ENCODE measurements around the gene DTNBP1. TPM values are rescaled to one million over a fixed set of nuclear protein-coding genes. Genes with fewer than 3 reads are reported as not detected.

Gene DTNBP1
- total and polyA plus RNA-seq, 7 experiments from 2014 or later = 19.8 to 40.0 (median 27.4) TPM

DNA sequence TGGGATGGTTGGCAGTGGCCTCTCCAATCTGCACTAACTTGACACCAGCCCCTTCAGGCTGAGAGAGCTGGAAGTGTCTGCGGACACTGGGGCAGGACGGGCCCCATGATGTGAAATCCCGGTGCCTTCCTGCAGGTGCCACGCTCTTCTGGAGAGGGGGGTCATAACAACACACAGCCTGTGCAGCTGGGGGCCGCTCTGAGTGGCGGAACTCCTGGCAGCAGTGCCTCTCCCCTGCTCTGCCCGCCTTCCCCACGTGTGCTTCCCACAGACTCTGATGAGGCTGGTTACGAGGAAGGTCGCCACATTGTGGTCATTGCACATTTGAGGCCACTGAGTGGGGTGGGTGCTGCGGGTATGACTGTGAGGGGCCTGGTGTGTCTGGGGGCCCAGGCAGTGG is 145.2 kb downstream of the DTNBP1 start:
- no peaks in the 10 kb centered on the region for H3K27me3 Mint-ChIP-seq
- peak overlapping the region in 1 of 9 donors; percentile 21 for H3K27ac Mint-ChIP-seq
- Histone ChIP-seq H3K4me1 (ENCODE audit: control insufficient read depth in 2 of 2, insufficient read depth in 2 of 2, low read length in 2 of 2) (no peaks in the 10 kb centered on the region), H3K4me3 (ENCODE audit: low read length) (no peak overlapping the region), H3K36me3 (ENCODE audit: control insufficient read depth in 2 of 3, insufficient read depth in 3 of 3, low read length in 3 of 3) (peaks cover 0 to 87% (median 11%) of the 10 kb centered on the region in 3 experiments), H3K9me3 (ENCODE audit: control insufficient read depth in 2 of 3, low read length in 3 of 3) (no peaks in the 10 kb centered on the region), H3K27me3 (ENCODE audit: control insufficient read depth in 2 of 2, insufficient read depth in 2 of 2, low read length in 2 of 2) (no peaks in the 10 kb centered on the region), H3K27ac (ENCODE audit: low read depth, low read length) (no peak overlapping the region)
- peaks cover 0 to 4% (median 0%) of the 10 kb centered on the region in 11 donors for H3K9me3 Mint-ChIP-seq
- ATAC-seq = no peak
- ChIA-PET POLR2A (no interaction called here), CTCF (no interaction called here)
- H3K36me3 Mint-ChIP-seq = peaks cover 13 to 77% (median 33%) of the 10 kb centered on the region in 5 donors
- DNase-seq = no peak
- intact Hi-C loops (cut with micrococcal nuclease) = no loop called here
- H3K4me3 Mint-ChIP-seq = no peak overlapping the region
- peaks cover 0 to 21% (median 12%) of the 10 kb centered on the region in 7 donors for H3K4me1 Mint-ChIP-seq

DNA sequence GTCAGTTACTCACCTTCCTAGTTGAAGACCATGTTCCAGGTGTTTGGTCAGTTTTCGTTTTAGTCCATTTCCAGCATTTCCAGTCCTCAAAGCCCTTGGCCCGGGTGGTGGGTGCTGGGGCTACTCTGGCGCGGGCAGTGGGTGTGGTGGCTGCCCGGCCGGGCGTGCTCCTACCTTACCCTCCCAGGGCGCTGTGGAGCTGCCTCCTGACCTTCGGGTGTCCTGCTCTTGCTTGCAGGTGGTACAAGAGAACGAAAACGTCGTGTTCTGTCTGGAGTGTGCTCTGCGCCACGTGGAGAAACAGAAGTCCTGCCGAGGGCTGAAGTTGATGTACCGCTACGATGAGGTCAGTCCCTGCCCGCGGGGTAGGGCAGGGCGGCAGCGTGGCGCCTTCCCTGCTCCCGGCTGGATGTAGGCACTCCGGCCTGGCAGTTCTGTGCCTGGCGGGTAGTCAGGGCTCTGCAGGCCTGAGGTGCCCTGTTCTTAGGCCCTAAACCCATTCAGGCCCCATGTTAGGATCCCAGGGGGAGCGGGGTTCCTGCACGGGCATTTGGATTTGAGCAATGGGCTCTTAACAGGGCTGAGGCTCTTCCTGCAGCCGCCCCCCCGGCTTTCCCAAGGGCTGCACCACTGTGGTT is 145.8 kb downstream of the DTNBP1 start:
- Mint-ChIP-seq H3K4me3 (no peak overlapping the region), H3K27me3 (no peaks in the 10 kb centered on the region), H3K27ac (peak overlapping the region in 1 of 9 donors; percentile 28), H3K9me3 (peaks cover 0 to 4% (median 0%) of the 10 kb centered on the region in 11 donors), H3K36me3 (peaks cover 13 to 83% (median 30%) of the 10 kb centered on the region in 5 donors), H3K4me1 (peaks cover 0 to 18% (median 11%) of the 10 kb centered on the region in 7 donors)
- Histone ChIP-seq H3K27me3 (ENCODE audit: control insufficient read depth in 2 of 2, insufficient read depth in 2 of 2, low read length in 2 of 2) (no peaks in the 10 kb centered on the region), H3K4me3 (ENCODE audit: low read length) (no peak overlapping the region), H3K9me3 (ENCODE audit: control insufficient read depth in 2 of 3, low read length in 3 of 3) (no peaks in the 10 kb centered on the region), H3K4me1 (ENCODE audit: control insufficient read depth in 2 of 2, insufficient read depth in 2 of 2, low read length in 2 of 2) (no peaks in the 10 kb centered on the region), H3K27ac (ENCODE audit: low read depth, low read length) (no peak overlapping the region), H3K36me3 (ENCODE audit: control insufficient read depth in 2 of 3, insufficient read depth in 3 of 3, low read length in 3 of 3) (peaks cover 0 to 87% (median 14%) of the 10 kb centered on the region in 3 experiments)
- no peak for DNase-seq
- ChIA-PET POLR2A (no interaction called here), CTCF (no interaction called here)
- ATAC-seq = no peak
- intact Hi-C loops (cut with micrococcal nuclease) = no loop called here

DNA sequence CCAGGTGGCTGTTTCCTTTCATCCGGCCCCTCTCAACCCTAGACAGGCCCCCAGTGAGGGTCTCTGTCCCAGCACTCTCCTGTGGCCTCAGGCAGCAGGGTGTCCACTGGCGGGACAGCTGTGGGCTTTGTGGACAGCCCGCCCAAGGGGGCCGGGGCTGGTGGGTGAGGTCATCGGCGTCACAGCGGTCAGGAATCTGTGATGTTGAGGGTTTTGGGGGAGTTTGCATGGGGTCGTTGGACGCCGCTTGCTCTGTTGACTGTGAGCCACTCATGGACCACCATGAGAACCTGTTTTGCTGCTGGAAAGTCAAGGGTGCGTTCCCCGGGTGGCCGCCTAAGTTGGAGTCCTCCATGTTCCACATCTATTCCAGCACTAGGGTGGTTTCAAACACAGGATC is 146.4 kb downstream of the DTNBP1 start:
- H3K9me3 ChIP-seq (ENCODE audit: control insufficient read depth in 2 of 3, low read length in 3 of 3) = no peaks in the 10 kb centered on the region
- no peak for DNase-seq
- Mint-ChIP-seq H3K4me3 (no peak overlapping the region), H3K9me3 (peaks cover 0 to 4% (median 0%) of the 10 kb centered on the region in 11 donors), H3K4me1 (peaks cover 0 to 16% (median 11%) of the 10 kb centered on the region in 7 donors), H3K27ac (peak overlapping the region in 2 of 9 donors; percentile 60 to 85), H3K27me3 (no peaks in the 10 kb centered on the region), H3K36me3 (peaks cover 13 to 82% (median 30%) of the 10 kb centered on the region in 5 donors)
- no peak overlapping the region for H3K27ac ChIP-seq (ENCODE audit: low read depth, low read length)
- H3K4me1 ChIP-seq (ENCODE audit: control insufficient read depth in 2 of 2, insufficient read depth in 2 of 2, low read length in 2 of 2) = no peaks in the 10 kb centered on the region
- H3K27me3 ChIP-seq (ENCODE audit: control insufficient read depth in 2 of 2, insufficient read depth in 2 of 2, low read length in 2 of 2) = no peaks in the 10 kb centered on the region
- H3K36me3 ChIP-seq (ENCODE audit: control insufficient read depth in 2 of 3, insufficient read depth in 3 of 3, low read length in 3 of 3) = peaks cover 0 to 89% (median 14%) of the 10 kb centered on the region in 3 experiments
- ATAC-seq = no peak
- intact Hi-C loops (cut with micrococcal nuclease) = no loop called here
- ChIA-PET CTCF (no interaction called here), POLR2A (no interaction called here)
- no peak overlapping the region for H3K4me3 ChIP-seq (ENCODE audit: low read length)

DNA sequence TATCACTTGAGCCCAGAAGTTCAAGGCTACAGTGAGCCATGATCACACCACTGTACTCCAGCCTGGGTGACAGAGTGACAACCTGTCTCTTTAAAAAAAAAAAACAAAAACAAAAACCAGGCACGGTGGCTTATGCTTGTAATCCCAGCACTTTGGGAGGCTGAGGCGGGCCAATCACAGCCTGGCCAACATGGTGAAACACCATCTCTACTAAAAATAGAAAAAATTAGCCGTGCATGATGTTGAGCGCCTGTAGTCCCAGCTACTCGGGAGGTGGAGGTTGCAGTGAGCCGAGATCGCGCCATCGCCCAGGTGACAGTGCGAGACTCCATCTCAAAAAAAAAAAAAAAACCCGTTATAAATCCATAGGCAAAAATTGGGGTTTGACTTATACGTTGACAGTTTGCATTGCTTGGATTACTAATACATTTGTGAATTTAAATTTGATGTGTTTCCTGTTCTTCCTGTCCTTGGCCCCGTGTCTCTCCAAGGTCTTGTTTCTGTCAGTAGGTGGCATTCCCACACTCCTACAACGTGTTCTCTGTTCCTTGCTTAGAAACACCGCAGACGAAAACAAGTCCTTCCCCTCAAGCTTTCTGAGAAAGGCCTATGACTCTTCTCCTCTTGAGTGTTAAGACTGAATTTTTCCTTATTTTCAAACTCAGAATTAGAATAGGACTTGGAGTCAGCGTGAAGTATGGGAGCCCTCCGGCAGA is 147.0 kb downstream of the DTNBP1 start:
- no peak for DNase-seq
- H3K36me3 Mint-ChIP-seq = peaks cover 13 to 82% (median 26%) of the 10 kb centered on the region in 5 donors

DNA sequence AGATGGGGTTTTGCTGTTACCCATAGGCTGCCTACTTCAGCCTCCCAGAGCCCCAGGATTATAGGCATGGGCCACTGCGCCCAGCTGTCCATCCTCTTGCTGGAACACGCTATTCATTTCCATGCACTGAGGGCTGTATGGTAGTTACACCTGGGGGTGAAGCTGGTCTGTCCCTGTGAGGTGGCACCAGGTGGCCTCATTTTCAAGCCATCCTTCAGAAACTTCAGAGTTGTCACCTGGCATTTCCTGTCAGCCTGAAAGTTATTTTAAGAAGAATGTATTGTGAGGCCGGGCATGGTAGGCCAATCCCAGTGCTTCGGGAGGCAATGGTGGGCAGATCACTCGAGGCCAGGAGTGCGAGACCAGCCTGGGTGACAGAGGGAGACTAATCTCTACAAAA is 147.6 kb downstream of the DTNBP1 start:
- Mint-ChIP-seq H3K27me3 (no peaks in the 10 kb centered on the region), H3K27ac (peak overlapping the region in 8 of 9 donors; percentile 26 to 84 (median 60)), H3K9me3 (peaks cover 0 to 4% (median 0%) of the 10 kb centered on the region in 11 donors), H3K36me3 (peaks cover 10 to 80% (median 22%) of the 10 kb centered on the region in 5 donors), H3K4me1 (peaks cover 5 to 16% (median 11%) of the 10 kb centered on the region in 7 donors), H3K4me3 (no peak overlapping the region)
- Histone ChIP-seq H3K9me3 (ENCODE audit: control insufficient read depth in 2 of 3, low read length in 3 of 3) (no peaks in the 10 kb centered on the region), H3K27me3 (ENCODE audit: control insufficient read depth in 2 of 2, insufficient read depth in 2 of 2, low read length in 2 of 2) (no peaks in the 10 kb centered on the region), H3K36me3 (ENCODE audit: control insufficient read depth in 2 of 3, insufficient read depth in 3 of 3, low read length in 3 of 3) (peaks cover 0 to 94% (median 14%) of the 10 kb centered on the region in 3 experiments), H3K4me1 (ENCODE audit: control insufficient read depth in 2 of 2, insufficient read depth in 2 of 2, low read length in 2 of 2) (no peaks in the 10 kb centered on the region), H3K27ac (ENCODE audit: low read depth, low read length) (no peak overlapping the region), H3K4me3 (ENCODE audit: low read length) (no peak overlapping the region)
- no peak for DNase-seq
- POLR2A ChIA-PET = interaction anchor here (0.7 kb wide), 1 partner anchor 35 kb away, joined by 3 read pairs; no protein-coding TSS in a partner anchor
- ATAC-seq = no peak
- CTCF ChIA-PET = interaction anchor here (0.7 kb wide), 1 partner anchor 15 kb away, joined by 4 read pairs; no protein-coding TSS in a partner anchor
- intact Hi-C loops (cut with micrococcal nuclease) = no loop called here

More for the DNA sequence above, 147.0 kb downstream of the DTNBP1 start:
- no peak for ATAC-seq
- Mint-ChIP-seq H3K4me1 (peaks cover 3 to 16% (median 11%) of the 10 kb centered on the region in 7 donors), H3K4me3 (peak overlapping the region in 1 of 10 donors; percentile 7), H3K27ac (peak overlapping the region in 6 of 9 donors; percentile 4 to 85 (median 68)), H3K27me3 (no peaks in the 10 kb centered on the region), H3K9me3 (peaks cover 0 to 4% (median 0%) of the 10 kb centered on the region in 11 donors)
- CTCF ChIA-PET = no interaction called here
- POLR2A ChIA-PET = interaction anchor here (0.7 kb wide), 1 partner anchor 35 kb away, joined by 3 read pairs; no protein-coding TSS in a partner anchor
- Histone ChIP-seq H3K27me3 (ENCODE audit: control insufficient read depth in 2 of 2, insufficient read depth in 2 of 2, low read length in 2 of 2) (no peaks in the 10 kb centered on the region), H3K4me3 (ENCODE audit: low read length) (no peak overlapping the region), H3K4me1 (ENCODE audit: control insufficient read depth in 2 of 2, insufficient read depth in 2 of 2, low read length in 2 of 2) (no peaks in the 10 kb centered on the region), H3K9me3 (ENCODE audit: control insufficient read depth in 2 of 3, low read length in 3 of 3) (no peaks in the 10 kb centered on the region), H3K27ac (ENCODE audit: low read depth, low read length) (no peak overlapping the region), H3K36me3 (ENCODE audit: control insufficient read depth in 2 of 3, insufficient read depth in 3 of 3, low read length in 3 of 3) (peaks cover 0 to 94% (median 14%) of the 10 kb centered on the region in 3 experiments)
- intact Hi-C loops (cut with micrococcal nuclease) = no loop called here

DNA sequence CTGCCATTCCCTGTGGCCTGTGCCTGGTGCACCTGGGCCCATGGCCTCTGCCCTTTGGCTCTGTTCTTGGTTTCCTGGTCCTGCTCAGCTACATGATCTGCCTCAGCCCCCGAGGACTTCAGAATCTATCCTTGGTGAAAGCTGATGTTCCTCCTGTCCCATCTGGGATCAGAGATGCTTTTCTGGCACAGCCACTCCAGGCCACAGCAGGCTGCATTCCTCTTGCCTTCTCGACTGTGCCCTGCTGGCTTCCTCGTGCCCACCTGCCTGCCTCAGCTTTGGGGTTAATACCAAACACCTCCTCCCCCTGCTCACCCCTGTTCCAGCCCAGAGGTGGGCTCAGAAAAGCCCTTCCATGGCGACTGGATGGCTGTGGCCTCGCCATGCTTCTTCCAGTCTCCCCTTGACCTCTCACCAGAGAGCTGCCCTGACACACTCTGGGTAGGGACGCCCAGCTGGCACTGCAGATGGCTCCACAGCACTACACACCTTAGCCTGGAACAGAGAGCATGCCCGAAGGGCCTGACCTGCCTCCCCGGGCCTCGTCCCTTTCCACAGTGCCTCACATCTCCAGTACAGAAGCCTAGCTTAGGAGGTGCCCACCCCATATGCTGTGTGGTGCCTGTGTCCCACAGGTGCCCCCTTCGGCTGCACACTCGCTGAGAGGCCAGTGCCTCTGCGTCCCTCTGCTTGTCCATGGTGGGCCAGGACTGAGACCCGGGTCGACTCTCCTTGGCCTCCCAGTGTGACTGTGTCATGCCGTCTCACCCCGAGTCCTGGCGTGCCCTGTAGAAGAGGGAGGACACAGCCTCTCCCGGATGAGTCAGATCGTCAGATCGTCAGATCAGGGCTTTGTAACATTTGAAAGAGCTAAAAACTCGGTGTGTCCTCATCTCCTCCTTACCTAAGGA is 148.8 kb downstream of the DTNBP1 start:
- no peak for DNase-seq
- no peak overlapping the region for H3K27ac ChIP-seq (ENCODE audit: low read depth, low read length)
- H3K36me3 Mint-ChIP-seq = peaks cover 5 to 70% (median 14%) of the 10 kb centered on the region in 5 donors
- peak overlapping the region in 7 of 9 donors; percentile 45 to 84 (median 69) for H3K27ac Mint-ChIP-seq
- H3K36me3 ChIP-seq (ENCODE audit: control insufficient read depth in 2 of 3, insufficient read depth in 3 of 3, low read length in 3 of 3) = peaks cover 0 to 95% (median 14%) of the 10 kb centered on the region in 3 experiments
- H3K4me1 Mint-ChIP-seq = peaks cover 5 to 14% (median 7%) of the 10 kb centered on the region in 7 donors
- H3K4me1 ChIP-seq (ENCODE audit: control insufficient read depth in 2 of 2, insufficient read depth in 2 of 2, low read length in 2 of 2) = no peaks in the 10 kb centered on the region
- peaks cover 0 to 4% (median 0%) of the 10 kb centered on the region in 11 donors for H3K9me3 Mint-ChIP-seq
- H3K27me3 ChIP-seq (ENCODE audit: control insufficient read depth in 2 of 2, insufficient read depth in 2 of 2, low read length in 2 of 2) = no peaks in the 10 kb centered on the region
- ChIA-PET CTCF (interaction anchor here (0.7 kb wide), 1 partner anchor 16 kb away, joined by 4 read pairs; no protein-coding TSS in a partner anchor), POLR2A (no interaction called here)
- H3K4me3 Mint-ChIP-seq = no peak overlapping the region
- H3K9me3 ChIP-seq (ENCODE audit: control insufficient read depth in 2 of 3, low read length in 3 of 3) = no peaks in the 10 kb centered on the region
- no peaks in the 10 kb centered on the region for H3K27me3 Mint-ChIP-seq
- intact Hi-C loops (cut with micrococcal nuclease) = no loop called here
- peak; percentile 10 for ATAC-seq
- no peak overlapping the region for H3K4me3 ChIP-seq (ENCODE audit: low read length)
